GM21717 (cell line): ENCODE measurements around the gene CXCL8.
A peak's percentile ranks its signal among the peaks of the same experiment; 100 is the strongest.
"Not testable (repeated sequence)": the region's sequence is repeated elsewhere in the genome, so short reads cannot be mapped to it uniquely, and the experiment has no call there.

Experiments used
- ATAC-seq: cut with Tn5 transposase; IDR thresholded peaks from one replicate; pipeline ENCODE4 v1.9.1; 2021; ENCODE audit warnings: mild to moderate bottlenecking, moderate library complexity; ENCODE audit not compliant: unreplicated experiment

Gene CXCL8

DNA sequence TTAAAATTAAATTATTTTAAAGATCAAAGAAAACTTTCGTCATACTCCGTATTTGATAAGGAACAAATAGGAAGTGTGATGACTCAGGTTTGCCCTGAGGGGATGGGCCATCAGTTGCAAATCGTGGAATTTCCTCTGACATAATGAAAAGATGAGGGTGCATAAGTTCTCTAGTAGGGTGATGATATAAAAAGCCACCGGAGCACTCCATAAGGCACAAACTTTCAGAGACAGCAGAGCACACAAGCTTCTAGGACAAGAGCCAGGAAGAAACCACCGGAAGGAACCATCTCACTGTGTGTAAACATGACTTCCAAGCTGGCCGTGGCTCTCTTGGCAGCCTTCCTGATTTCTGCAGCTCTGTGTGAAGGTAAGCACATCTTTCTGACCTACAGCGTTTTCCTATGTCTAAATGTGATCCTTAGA is at the start of gene CXCL8:
TSS of gene CXCL8 (plus strand) at position 217 of the 426 bp plus-strand sequence. CDS start at position 307, 90 bp downstream.
- ATAC-seq: peak; percentile 70

DNA sequence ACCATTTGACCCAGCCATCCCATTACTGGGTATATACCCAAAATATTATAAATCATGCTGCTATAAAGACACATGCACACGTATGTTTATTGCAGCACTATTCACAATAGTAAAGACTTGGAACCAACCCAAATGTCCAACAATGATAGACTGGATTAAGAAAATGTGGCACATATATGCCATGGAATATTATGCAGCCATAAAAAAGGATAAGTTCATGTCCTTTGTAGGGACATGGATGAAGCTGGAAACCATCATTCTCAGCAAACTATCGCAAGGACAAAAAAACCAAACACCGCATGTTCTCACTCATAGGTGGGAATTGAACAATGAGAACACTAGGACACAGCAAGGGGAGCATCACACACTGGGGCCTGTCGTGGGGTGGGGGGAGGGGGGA is 49.2 kb upstream of the CXCL8 start:
- not testable (repeated sequence) for ATAC-seq

DNA sequence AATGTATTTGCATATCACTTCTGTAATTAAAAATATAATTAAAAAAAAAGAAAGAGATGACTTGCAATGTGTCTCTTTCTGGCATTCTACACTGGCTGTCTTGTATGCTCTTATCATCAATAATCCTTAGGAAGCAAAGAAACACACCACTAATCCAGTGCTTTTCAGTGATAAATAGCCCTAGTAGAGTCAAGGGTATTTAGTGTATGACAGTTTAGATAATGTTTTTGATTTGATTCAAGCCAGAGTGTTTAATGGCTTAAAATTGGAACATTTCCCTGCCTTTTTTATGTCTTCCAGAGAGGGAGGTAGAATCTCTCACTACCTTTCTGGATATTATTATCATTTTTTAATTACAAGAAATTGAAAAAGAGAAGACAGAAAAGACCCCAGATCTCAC is 48.6 kb upstream of the CXCL8 start:
- ATAC-seq: no peak

DNA sequence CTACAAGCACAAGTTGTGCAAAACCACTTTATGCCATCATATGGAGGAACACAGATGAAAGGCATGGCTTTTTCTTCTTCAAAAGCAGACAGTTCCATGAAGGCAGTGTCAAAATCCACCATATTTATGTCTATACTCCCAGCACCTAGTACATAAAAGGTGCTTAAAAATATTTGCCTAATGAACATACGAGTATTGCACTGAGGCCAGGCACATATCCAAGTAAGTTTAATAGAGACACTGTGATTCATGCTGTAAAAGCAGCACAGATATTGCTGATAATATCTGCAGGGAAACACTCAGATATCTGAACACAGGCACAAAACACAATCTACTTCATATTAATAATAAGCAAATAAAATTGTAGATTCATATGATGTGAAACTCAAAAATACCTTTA is 48.1 kb upstream of the CXCL8 start:
- ATAC-seq: no peak

DNA sequence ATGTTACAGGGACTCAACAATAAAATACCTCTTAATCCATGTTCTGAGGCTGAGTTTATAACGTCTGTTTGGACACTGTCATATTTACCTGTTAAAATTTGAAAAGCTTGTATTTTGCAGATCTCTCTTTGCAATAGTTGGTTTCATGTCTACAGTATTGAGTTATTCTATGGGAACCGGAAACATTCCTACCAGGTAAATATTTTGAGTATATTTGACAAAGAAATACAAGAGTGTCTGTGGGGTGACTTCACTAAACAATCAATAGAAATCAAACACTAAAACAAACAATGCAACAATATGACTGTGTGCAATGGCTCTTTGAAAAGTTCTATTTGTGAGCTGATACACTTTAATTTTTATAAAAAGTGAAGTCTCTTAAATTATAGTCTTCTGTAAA is 47.7 kb upstream of the CXCL8 start:
- no peak for ATAC-seq

DNA sequence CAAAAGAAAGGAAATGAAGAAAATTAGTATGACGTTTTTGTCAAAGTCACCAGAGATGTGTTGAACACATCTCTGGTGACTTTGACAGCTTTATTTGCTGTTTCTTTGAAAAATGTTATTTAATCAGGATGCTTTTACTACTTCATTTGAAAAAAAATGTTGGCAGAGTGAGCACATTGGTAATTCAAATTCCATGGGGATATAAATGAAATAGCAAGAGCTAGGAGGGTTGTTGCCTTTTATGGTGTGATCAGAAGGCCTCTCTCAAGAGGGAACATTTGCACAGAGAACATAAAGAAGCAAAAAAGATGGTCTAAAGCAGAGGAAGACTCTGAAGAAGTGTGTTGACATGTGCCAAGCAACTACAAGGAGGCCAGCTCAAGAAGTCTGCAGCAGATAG is 46.6 kb upstream of the CXCL8 start:
- no peak for ATAC-seq

DNA sequence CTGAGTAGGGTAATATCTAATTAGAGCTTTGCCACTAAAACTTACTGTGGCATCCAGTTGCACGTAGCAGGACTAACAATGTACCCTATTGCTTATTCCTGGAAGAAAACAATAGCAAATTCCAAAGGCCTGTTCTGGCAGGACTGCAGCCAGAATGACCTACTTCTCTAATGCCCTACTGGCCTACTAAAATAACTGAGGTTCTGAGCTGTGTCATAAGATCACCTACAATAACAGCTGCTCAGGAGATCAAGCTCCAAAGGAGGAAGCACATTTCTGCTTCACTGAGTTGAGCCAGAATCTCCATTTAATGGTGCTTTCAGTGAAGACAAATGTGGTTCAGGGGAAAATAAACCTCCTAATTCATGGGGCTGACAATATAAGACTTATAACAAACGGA is 42.2 kb upstream of the CXCL8 start:
- ATAC-seq: no peak

DNA sequence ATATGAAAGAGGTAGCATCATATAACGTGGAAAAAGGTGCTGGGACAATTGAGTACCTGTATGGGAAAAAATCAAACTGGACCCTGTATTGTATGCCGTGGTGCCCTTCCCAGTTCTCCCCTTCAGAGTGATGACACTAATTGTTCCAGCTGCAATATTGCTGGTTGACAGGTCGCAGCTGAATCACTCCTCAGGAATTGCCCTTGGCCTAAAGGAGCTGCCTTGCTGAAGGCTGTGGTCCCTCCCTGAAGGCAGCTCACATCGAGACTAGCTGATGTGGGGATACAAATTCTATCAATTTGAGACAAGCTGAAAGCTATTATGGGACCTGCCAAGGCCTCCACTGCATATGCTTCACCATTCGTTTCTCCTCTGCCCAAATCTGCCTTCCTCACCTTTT is 39.3 kb upstream of the CXCL8 start:
- ATAC-seq: no peak

DNA sequence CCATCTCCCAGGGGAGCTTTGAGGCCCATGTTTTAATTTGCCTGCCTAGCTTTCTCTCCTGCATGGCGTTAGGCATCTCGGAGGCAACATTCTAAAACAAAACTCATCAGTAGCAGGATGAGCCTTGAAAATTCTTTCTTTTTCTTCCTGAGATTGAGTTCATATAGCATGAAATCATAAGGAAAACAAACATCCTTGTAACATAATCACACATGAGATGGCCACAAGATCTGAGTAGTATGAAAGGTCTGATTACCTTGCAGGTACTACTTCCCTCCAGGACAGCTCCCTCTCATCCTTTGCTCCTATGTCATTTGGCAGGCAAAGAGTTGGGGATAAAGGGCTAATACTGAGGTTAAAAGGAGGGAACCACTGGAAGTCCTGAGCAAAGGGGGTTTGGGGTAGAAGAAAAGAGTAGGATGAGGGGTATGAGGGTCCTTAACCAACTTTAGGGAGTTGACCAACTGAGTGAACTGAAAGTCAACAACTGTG is 37.5 kb upstream of the CXCL8 start:
- ATAC-seq: no peak

DNA sequence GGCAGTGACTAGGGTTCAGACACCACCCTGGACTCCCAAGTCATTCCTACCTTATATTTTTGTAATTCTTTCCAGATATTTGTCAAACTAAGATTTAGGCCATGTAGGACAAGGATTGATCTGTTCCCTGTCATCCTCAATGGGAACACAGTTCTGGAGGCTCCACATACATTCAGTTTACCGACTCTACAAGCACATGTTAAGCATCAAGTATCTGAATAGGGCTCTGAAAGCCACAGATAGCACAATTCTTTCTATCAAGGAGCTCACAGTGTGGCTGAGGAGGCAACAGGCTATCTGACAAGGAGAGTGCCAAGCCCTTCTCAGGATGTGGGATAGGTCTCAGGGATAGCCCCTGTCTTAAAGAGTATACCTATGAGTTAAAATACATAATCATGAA is 37.0 kb upstream of the CXCL8 start:
- ATAC-seq: no peak

DNA sequence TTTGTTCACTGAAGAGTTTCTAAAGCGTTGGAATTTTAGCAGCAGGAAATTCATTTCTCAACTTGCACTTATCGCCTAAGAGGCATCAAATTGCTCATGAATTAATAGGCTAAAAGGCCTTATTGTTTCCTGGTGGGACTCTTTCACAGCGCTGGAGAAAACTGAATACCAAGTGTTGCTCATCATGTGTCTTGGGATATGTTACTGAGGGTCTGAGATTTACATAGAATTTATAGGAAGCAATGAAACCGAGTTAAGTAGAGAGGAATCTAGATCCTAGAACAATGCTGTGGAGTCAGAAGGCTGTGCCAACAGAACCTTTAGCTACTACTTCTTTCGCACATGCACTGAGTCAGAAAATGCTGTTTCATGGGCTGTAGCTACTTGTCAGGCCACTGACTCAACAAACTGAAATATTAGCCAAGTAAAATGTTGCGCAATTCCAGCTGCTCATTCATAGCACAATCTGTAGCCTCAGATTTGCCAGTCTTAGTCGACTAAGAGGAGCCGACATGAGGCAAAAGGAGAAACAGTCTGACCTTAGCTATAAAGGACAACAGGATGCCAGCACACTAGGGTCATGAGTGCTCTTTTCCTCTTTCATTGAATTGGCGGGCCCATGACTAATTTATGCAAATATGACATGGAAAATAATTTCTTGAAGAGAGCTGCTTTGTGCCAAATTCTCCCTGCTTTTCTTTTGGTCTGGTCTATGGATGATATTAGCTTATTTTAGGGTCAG is 35.9 kb upstream of the CXCL8 start:
- ATAC-seq: peak; percentile 49

DNA sequence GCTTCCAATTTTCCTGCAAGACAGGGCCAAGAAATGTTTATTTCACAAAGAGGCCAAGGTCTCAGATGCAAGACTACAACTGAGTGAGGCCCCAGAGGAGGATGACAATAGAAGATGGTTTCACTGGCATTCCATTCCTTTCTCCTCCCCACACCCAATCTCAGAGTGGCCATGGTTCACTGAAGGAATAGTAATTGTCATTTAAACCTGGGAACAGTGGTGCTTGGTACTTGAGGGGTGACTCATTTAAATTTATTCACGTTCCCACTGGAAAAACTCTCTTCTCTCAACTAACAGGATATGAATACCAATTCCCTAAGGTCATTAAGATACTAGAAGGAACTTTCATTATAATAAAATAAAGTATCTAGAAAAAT is 35.3 kb upstream of the CXCL8 start:
- no peak for ATAC-seq

DNA sequence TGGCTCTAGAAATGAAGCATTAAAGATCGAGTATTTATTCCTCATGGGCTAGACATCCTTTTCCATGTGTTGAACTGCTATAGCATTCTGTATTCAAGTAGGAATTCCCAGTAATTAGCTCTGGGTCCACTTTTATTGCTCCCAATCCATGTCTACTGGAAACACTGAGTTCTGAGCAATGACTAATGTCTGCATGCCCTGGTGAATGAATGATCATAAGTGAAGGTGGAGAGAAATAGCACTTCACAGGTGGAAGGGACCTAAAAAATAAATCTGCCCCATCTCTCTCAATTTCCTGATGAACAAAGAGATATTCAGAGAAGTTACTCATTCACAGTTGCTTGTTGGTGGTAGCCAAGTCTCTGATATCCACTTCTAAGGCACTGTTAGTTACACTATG is 34.6 kb upstream of the CXCL8 start:
- ATAC-seq: no peak

DNA sequence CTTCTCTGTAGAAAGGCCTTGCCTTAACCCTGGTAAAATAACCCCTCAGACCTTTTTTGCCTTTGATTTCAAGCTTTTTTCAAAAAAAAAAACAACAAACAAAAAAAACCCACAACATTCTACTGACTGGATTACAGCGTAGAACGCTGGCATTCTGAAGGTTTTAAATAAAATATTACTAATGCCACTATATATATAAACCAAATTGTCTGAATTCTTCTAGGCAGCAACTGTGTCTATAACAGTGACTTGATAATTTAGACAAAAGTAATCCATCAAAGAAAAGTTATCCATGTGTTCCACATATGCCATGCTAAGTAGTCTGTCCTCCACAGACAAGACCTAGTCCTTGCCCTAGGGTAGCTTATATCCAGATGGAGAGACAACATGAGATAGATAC is 33.6 kb upstream of the CXCL8 start:
- no peak for ATAC-seq

DNA sequence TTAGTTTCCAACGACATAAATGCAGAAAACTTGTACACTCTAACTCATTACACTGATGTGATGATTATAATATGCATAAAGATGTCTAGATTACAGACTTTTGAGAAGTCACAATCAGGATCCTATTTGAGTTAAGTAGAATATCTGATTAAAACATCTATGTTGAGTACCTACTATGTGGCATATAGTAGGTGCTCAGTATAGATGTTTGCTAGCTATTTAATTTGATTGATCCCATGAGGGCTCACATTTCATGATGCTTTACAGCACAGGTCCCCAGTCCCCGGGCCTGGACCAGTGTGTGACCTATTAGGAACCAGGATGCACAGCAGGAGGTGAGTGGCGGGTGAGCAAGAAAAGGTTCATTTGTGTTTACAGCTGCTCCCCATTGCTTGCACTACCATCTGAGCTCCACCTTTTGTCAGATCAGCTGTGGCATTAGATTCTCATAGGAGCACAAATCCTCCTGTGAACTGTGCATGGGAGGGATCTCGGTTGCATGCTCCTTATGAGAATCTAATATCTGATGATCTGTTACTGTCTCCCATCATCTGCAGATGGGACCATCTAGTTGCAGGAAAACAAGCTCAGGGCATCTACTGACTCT is 33.0 kb upstream of the CXCL8 start:
- ATAC-seq: no peak

DNA sequence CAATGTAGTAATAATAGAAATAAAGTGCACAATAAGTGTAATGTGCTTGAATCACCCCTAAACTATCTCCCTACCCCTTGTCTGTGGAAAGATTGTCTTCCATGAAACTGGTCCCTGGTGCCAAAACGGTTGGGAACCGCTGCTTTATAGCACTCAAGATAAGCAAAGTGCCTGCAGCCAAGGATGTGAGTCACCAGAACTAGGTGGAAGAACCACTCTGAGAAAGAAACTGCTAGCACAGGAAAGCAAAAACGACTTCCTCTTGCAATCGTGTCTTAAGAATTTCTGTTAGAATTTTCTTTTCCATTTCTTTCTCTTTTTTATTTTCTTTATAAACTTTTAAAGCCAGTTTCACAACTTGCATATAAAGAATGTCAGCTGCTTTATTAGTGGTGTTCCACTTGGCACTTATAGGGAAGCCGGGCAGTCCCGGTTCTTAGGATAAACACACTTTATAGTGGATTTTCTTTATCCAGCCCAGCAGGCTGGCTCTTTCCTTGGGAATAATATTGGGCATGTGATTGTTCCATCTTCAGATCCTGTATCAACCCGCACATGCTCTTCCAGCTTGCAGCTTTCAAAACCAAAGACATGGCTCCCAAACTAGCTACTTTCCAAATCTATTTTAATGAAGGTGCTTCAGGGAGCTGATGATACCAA is 32.3 kb upstream of the CXCL8 start:
- no peak for ATAC-seq

DNA sequence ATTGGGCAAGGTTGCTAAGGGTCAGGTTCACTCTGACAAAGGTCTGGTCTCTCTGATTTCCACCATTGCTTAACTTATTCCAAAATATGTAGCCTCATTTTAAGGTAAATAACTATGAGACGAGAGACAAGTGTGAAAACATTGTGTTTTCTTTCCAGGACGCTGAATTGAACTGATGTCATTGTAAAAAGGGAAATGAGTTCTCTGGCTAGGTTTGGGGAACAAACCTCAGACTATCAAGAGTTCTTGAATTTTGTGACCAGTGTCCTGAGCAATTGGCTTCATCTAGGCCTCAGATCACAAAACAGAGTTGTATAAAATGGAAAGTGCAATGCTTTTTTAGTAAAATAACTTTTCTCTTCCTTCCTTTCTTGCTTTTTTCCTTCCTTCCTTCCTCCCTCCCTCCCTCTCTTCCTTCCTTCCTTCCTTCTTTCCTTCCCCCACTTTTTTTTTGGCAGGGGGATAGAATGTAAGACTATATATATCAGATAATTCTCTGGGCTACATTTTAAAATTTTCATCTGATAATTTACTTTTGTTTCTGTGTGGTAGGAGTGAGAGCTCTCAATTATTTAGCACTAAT is 30.8 kb upstream of the CXCL8 start:
- ATAC-seq: no peak

DNA sequence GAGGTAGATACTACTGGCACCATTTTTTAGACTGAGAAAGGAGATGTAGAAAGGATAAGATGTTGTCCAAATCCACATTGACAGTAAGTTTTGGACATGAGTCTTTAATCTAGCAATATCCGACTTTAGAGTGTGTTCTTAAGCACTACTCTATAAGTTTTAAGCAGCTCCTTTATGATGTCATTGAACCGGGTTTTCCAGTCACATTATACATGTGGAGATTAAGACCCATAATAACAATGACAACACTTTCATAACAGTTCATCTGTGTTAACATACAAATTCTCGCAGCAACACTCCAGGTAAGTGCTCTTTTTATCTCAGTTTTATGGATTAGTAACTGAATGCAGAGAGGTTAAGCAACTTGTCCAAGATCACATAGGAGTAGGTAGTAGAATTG is 30.3 kb upstream of the CXCL8 start:
- ATAC-seq: no peak

DNA sequence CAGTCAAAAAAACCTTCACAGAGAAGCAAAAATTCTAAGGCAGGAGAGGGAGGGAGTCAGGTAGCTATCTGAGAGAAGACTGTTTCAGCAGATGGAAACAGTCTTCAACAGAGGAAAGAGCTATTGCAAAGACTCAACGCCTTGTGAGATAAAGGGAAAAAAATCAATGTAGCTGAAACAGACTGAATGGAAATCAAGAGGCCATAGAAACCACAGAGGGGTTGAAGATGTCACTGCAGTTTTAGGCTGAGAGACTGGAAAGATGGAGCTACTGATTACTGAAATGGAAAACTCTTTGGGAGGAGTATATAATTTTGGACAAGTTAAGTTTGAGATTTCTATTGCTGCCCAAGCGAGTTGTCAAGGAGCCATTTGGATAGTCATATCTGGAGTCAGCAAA is 28.4 kb upstream of the CXCL8 start:
- no peak for ATAC-seq

DNA sequence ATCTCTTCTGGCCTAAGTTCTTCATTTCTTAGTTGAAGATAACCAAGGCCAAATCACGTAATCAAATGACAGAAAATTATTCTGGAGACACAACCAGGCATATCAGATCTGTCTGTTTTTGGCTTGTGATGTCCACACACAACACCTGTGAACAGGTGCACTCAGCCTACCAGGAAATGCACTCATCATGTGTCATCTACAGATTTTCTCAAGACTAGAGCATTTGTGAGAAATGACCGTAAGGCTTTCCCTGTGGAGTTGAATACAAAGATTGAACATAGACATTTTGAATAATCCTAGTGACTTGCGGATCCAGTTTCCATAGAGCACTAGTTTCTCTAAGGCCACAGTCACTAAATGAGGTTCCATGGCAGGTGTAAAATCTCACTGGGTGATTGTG is 26.7 kb upstream of the CXCL8 start:
- ATAC-seq: no peak

DNA sequence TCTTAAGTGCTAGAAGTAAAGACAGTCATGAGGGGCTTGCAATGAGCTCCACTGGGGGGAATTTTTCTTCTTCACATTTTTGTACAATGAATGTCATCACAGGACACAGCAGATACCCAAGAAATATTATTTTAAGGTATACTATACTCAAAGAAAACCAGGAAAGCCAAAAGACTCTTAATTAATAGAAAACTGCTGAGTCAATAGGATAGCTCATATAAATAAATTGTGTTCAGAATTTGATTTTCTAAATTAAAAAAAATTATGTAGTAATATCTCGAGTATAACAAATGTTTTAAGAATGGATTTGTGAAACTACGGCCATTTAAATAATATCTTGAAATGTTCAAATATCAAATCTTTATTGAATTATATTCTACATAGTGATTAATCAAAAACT is 25.7 kb upstream of the CXCL8 start:
- ATAC-seq: no peak

DNA sequence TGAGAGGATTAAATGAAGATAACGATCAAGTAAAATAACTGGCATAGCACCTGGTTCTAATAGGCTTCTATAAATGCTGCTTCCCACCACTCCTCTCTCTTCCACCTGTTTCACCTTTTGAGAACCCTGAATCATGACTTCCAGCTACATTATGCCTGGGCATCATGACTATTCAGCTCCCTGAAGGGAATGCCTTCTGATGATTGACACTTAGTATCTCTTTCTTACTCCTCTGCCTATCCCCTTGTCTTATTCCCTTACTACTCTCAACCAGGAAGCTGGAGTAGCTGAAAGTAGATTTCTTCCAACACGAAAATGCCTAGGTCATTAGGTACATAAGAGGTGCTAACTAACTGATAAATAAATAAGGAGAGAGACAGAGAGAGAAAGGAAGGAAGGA is 24.7 kb upstream of the CXCL8 start:
- no peak for ATAC-seq
